H1 (cell line): Measurements from ENCODE around the gene LAT. TPM values are rescaled to one million over a fixed set of nuclear protein-coding genes. Genes with fewer than 3 reads are reported as not detected.

Experiments used
- CBX8 ChIP-seq: fragments of 300-800, 300-1000 bp; sonication (generic); IDR thresholded peaks from 2 replicates; pipeline ENCODE4 v1.7.1; 2016; ENCODE audit warnings: low read depth, low read length, borderline replicate concordance
- EGR1 ChIP-seq: IDR thresholded peaks from 2 replicates; pipeline ENCODE4 v1.6.1; 2011; ENCODE audit warnings: low read depth, low read length, borderline replicate concordance
- YY1 ChIP-seq: IDR thresholded peaks from 2 replicates; pipeline ENCODE4 v1.6.1; 2011; ENCODE audit warnings: low read depth, mild to moderate bottlenecking, low read length
- polyA plus RNA-seq, 7 experiments: library from polyadenylated mRNA; depleted of rRNA in 3 of 7; stranded (reverse) in 5 of 7; unstranded in 2 of 7; fragments of >200 nt in 5 of 7; fragments of 200-250 nt in 2 of 7; gene quantifications; 1 replicate in 5 of 7; 2 replicates in 1 of 7; 4 replicates in 1 of 7; pipeline versions ENCODE4 v1.2.1 to v1.2.3, GENCODE V29; 2011 to 2013; ENCODE audit warnings: missing spikeins in 2 of 7, mixed read lengths in 2 of 7
- total RNA-seq: library from RNA; stranded (reverse); fragmentation: NEBNext Ultra II Directional; extraction: Animal tissue kit (Norgen Biotek cat#: 25700); gene quantifications from 2 replicates; pipeline ENCODE4 v1.2.1, GENCODE V29; 2021
- TF ChIP-seq, protein P1 (sequence below): fragments of 300-600 bp; sonication (generic); IDR thresholded peaks from 2 replicates; pipeline ENCODE4 v1.7.1; 2012; ENCODE audit warnings: low read length, moderate library complexity, mild to moderate bottlenecking, inconsistent platforms; ENCODE audit not compliant: insufficient replicate concordance

LAT gene
- total and polyA plus RNA-seq, 2 of the 8 experiments (the other 6 are each of a cell fraction or from before 2014, with no cell fraction given): 2.7 to 3.4 TPM

- TF ChIP-seq, protein P1, sequence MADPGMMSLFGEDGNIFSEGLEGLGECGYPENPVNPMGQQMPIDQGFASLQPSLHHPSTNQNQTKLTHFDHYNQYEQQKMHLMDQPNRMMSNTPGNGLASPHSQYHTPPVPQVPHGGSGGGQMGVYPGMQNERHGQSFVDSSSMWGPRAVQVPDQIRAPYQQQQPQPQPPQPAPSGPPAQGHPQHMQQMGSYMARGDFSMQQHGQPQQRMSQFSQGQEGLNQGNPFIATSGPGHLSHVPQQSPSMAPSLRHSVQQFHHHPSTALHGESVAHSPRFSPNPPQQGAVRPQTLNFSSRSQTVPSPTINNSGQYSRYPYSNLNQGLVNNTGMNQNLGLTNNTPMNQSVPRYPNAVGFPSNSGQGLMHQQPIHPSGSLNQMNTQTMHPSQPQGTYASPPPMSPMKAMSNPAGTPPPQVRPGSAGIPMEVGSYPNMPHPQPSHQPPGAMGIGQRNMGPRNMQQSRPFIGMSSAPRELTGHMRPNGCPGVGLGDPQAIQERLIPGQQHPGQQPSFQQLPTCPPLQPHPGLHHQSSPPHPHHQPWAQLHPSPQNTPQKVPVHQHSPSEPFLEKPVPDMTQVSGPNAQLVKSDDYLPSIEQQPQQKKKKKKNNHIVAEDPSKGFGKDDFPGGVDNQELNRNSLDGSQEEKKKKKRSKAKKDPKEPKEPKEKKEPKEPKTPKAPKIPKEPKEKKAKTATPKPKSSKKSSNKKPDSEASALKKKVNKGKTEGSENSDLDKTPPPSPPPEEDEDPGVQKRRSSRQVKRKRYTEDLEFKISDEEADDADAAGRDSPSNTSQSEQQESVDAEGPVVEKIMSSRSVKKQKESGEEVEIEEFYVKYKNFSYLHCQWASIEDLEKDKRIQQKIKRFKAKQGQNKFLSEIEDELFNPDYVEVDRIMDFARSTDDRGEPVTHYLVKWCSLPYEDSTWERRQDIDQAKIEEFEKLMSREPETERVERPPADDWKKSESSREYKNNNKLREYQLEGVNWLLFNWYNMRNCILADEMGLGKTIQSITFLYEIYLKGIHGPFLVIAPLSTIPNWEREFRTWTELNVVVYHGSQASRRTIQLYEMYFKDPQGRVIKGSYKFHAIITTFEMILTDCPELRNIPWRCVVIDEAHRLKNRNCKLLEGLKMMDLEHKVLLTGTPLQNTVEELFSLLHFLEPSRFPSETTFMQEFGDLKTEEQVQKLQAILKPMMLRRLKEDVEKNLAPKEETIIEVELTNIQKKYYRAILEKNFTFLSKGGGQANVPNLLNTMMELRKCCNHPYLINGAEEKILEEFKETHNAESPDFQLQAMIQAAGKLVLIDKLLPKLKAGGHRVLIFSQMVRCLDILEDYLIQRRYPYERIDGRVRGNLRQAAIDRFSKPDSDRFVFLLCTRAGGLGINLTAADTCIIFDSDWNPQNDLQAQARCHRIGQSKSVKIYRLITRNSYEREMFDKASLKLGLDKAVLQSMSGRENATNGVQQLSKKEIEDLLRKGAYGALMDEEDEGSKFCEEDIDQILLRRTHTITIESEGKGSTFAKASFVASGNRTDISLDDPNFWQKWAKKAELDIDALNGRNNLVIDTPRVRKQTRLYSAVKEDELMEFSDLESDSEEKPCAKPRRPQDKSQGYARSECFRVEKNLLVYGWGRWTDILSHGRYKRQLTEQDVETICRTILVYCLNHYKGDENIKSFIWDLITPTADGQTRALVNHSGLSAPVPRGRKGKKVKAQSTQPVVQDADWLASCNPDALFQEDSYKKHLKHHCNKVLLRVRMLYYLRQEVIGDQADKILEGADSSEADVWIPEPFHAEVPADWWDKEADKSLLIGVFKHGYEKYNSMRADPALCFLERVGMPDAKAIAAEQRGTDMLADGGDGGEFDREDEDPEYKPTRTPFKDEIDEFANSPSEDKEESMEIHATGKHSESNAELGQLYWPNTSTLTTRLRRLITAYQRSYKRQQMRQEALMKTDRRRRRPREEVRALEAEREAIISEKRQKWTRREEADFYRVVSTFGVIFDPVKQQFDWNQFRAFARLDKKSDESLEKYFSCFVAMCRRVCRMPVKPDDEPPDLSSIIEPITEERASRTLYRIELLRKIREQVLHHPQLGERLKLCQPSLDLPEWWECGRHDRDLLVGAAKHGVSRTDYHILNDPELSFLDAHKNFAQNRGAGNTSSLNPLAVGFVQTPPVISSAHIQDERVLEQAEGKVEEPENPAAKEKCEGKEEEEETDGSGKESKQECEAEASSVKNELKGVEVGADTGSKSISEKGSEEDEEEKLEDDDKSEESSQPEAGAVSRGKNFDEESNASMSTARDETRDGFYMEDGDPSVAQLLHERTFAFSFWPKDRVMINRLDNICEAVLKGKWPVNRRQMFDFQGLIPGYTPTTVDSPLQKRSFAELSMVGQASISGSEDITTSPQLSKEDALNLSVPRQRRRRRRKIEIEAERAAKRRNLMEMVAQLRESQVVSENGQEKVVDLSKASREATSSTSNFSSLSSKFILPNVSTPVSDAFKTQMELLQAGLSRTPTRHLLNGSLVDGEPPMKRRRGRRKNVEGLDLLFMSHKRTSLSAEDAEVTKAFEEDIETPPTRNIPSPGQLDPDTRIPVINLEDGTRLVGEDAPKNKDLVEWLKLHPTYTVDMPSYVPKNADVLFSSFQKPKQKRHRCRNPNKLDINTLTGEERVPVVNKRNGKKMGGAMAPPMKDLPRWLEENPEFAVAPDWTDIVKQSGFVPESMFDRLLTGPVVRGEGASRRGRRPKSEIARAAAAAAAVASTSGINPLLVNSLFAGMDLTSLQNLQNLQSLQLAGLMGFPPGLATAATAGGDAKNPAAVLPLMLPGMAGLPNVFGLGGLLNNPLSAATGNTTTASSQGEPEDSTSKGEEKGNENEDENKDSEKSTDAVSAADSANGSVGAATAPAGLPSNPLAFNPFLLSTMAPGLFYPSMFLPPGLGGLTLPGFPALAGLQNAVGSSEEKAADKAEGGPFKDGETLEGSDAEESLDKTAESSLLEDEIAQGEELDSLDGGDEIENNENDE: no peak
- TF ChIP-seq EGR1 (no peak), CBX8 (no peak), YY1 (no peak)
Measured at GRCh38 chr16:28984619-28985135, at the start of gene LAT (continued).
